ENCODE measurements around the gene AIP.

AIP gene

GRCh38 chr11:67455054-67455453, 27.8 kb upstream of the AIP start, which contains the start of gene CABP4:
Gene CABP4, plus strand, starts transcription at chr11:67455354. Its CDS starts 70 bp downstream, at chr11:67455424.
- Histone ChIP-seq H3K36me3 (ENCODE audit: insufficient read depth, low read length) (no peaks in the 10 kb centered on the region), H2AFZ (ENCODE audit: low read depth, low read length) (no peak within 1 kb of the TSS), H3K27ac (ENCODE audit: low read length) (no peak within 1 kb of the TSS), H3K9me3 (ENCODE audit: insufficient read depth, low read length, severe bottlenecking) (no peaks in the 10 kb centered on the region), H3K4me2 (ENCODE audit: insufficient read depth, low read length) (no peak within 1 kb of the TSS), H3K4me3 (ENCODE audit: low read depth in 1 of 2, low read length in 2 of 2) (no peak within 1 kb of the TSS), H3K9ac (ENCODE audit: low read depth, low read length) (no peak within 1 kb of the TSS), H4K20me1 (ENCODE audit: insufficient read depth, low read length) (no peaks in the 10 kb centered on the region), H3K27me3 (ENCODE audit: insufficient read depth, low read length, poor library complexity) (no peaks in the 10 kb centered on the region), H3K4me1 (ENCODE audit: insufficient read depth, low read length) (no peaks in the 10 kb centered on the region), H3K79me2 (ENCODE audit: insufficient read depth, low read length) (no peaks in the 10 kb centered on the region)
- no peak for TF ChIP-seq EZH2 (IDR thresholded peaks at IDR 0.05; ENCODE audit: borderline replicate concordance, low read depth, low read length, severe bottlenecking)
- TF ChIP-seq CTCF (IDR thresholded peaks at IDR 0.05; ENCODE audit: borderline replicate concordance, extremely low read depth, low read length, poor library complexity, severe bottlenecking), result no peak
- ATAC-seq (ENCODE audit: insufficient read depth, low read depth), result no peak
- DNase-seq, result no peak

GRCh38 chr11:67456068-67456705, 26.6 kb upstream of the AIP start:
- H3K79me2 ChIP-seq (ENCODE audit: insufficient read depth, low read length), result no peaks in the 10 kb centered on the region
- no peaks in the 10 kb centered on the region for H4K20me1 ChIP-seq (ENCODE audit: insufficient read depth, low read length)
- H3K4me3 ChIP-seq (ENCODE audit: low read depth in 1 of 2, low read length in 2 of 2), result no peak overlapping the region
- ATAC-seq (ENCODE audit: insufficient read depth, low read depth), result no peak; the same call in 2 of the 3 replicates
- no peaks in the 10 kb centered on the region for H3K4me1 ChIP-seq (ENCODE audit: insufficient read depth, low read length)
- no peak overlapping the region for H3K27ac ChIP-seq (ENCODE audit: low read length)
- H3K4me2 ChIP-seq (ENCODE audit: insufficient read depth, low read length), result no peak overlapping the region
- TF ChIP-seq EZH2 (IDR thresholded peaks at IDR 0.05; ENCODE audit: borderline replicate concordance, low read depth, low read length, severe bottlenecking), result no peak
- TF ChIP-seq CTCF (IDR thresholded peaks at IDR 0.05; ENCODE audit: borderline replicate concordance, extremely low read depth, low read length, poor library complexity, severe bottlenecking), result no peak
- no peaks in the 10 kb centered on the region for H3K27me3 ChIP-seq (ENCODE audit: insufficient read depth, low read length, poor library complexity)
- DNase-seq, result no peak
- no peak overlapping the region for H3K9ac ChIP-seq (ENCODE audit: low read depth, low read length)
- H3K9me3 ChIP-seq (ENCODE audit: insufficient read depth, low read length, severe bottlenecking), result no peaks in the 10 kb centered on the region
- H2AFZ ChIP-seq (ENCODE audit: low read depth, low read length), result no peak overlapping the region
- H3K36me3 ChIP-seq (ENCODE audit: insufficient read depth, low read length), result no peaks in the 10 kb centered on the region

GRCh38 chr11:67457453-67457852, 25.4 kb upstream of the AIP start:
- Histone ChIP-seq H3K9me3 (ENCODE audit: insufficient read depth, low read length, severe bottlenecking) (no peaks in the 10 kb centered on the region), H3K4me2 (ENCODE audit: insufficient read depth, low read length) (no peak overlapping the region), H3K27me3 (ENCODE audit: insufficient read depth, low read length, poor library complexity) (no peaks in the 10 kb centered on the region), H2AFZ (ENCODE audit: low read depth, low read length) (no peak overlapping the region), H3K27ac (ENCODE audit: low read length) (no peak overlapping the region), H3K9ac (ENCODE audit: low read depth, low read length) (no peak overlapping the region), H3K4me1 (ENCODE audit: insufficient read depth, low read length) (no peaks in the 10 kb centered on the region), H3K36me3 (ENCODE audit: insufficient read depth, low read length) (no peaks in the 10 kb centered on the region), H4K20me1 (ENCODE audit: insufficient read depth, low read length) (no peaks in the 10 kb centered on the region), H3K4me3 (ENCODE audit: low read depth in 1 of 2, low read length in 2 of 2) (no peak overlapping the region), H3K79me2 (ENCODE audit: insufficient read depth, low read length) (no peaks in the 10 kb centered on the region)
- DNase-seq (no peak), ATAC-seq (ENCODE audit: insufficient read depth, low read depth) (no peak)
- TF ChIP-seq EZH2 (IDR thresholded peaks at IDR 0.05; ENCODE audit: borderline replicate concordance, low read depth, low read length, severe bottlenecking) (no peak), CTCF (IDR thresholded peaks at IDR 0.05; ENCODE audit: borderline replicate concordance, extremely low read depth, low read length, poor library complexity, severe bottlenecking) (no peak)

All from DND-41 (cell line).